CD8-positive, alpha-beta memory T cell (primary cell): ENCODE measurements around the gene IQCM. TPM values are rescaled to one million over a fixed set of nuclear protein-coding genes. Genes with fewer than 3 reads are reported as not detected.

Experiments
- CTCF ChIA-PET: fragments of 350-600 bp; sonication (Branson Sonifier 250); formaldehyde crosslinking; loops from one replicate; lab custom pipeline; 2021; ENCODE audit warnings: antibody characterized with exemption; lab: Charles Lee
- POLR2A ChIA-PET: fragments of 350-600 bp; sonication (Branson Sonifier 250); formaldehyde crosslinking; loops from one replicate; lab custom pipeline; 2021; ENCODE audit warnings: antibody characterized with exemption; lab: Charles Lee
- DNase-seq, 5 donors: peaks; one replicate each; pipeline versions ENCODE4 v3.0.0 to v3.0.0-alpha.2; 2020 to 2022; ENCODE audit warnings: mixed read lengths in 1 of 5
- H3K27ac ChIP-seq: one replicate; pipeline ENCODE4 v1.7.0; 2013; ENCODE audit warnings: low read depth, mild to moderate bottlenecking, low read length, moderate library complexity
- H3K27me3 ChIP-seq: 2 replicates; pipeline ENCODE4 v1.7.0; 2013; ENCODE audit warnings: low read length, mild to moderate bottlenecking; ENCODE audit not compliant: insufficient read depth, poor library complexity, severe bottlenecking
- H3K36me3 ChIP-seq: 2 replicates; pipeline ENCODE4 v1.7.0; 2013; ENCODE audit warnings: mild to moderate bottlenecking, low read length, moderate library complexity; ENCODE audit not compliant: insufficient read depth
- H3K4me1 ChIP-seq: 2 replicates; pipeline ENCODE4 v1.7.0; 2013; ENCODE audit warnings: mild to moderate bottlenecking, low read length, moderate library complexity; ENCODE audit not compliant: insufficient read depth
- H3K4me3 ChIP-seq: 2 replicates; pipeline ENCODE4 v1.7.0; 2013; ENCODE audit warnings: mild to moderate bottlenecking, low read length
- H3K9me3 ChIP-seq: 2 replicates; pipeline ENCODE4 v1.7.0; 2013; ENCODE audit warnings: mild to moderate bottlenecking, low read length
- H3K27ac Mint-ChIP-seq, 8 donors: one replicate each; pipeline ENCODE4 v1.8.0; 2020 to 2021; ENCODE audit warnings: mixed read lengths in 8 of 8, mild to moderate bottlenecking in 6 of 8, inconsistent platforms in 3 of 8, moderate library complexity in 3 of 8
- H3K27me3 Mint-ChIP-seq, 2 donors: one replicate each; pipeline ENCODE4 v1.8.0; 2020 to 2021; ENCODE audit warnings: mixed read lengths in 2 of 2, mild to moderate bottlenecking in 1 of 2, moderate library complexity in 1 of 2
- H3K36me3 Mint-ChIP-seq, 3 donors: one replicate each; pipeline ENCODE4 v1.8.0; 2020 to 2021; ENCODE audit warnings: mixed read lengths in 3 of 3, inconsistent platforms in 1 of 3, mild to moderate bottlenecking in 1 of 3
- H3K4me1 Mint-ChIP-seq, 3 donors: one replicate each; pipeline ENCODE4 v1.8.0; 2020 to 2021; ENCODE audit warnings: mixed read lengths in 3 of 3, inconsistent platforms in 1 of 3, mild to moderate bottlenecking in 1 of 3
- H3K4me3 Mint-ChIP-seq, 7 donors: one replicate each; pipeline ENCODE4 v1.8.0; 2020 to 2021; ENCODE audit warnings: mixed read lengths in 7 of 7, mild to moderate bottlenecking in 6 of 7, moderate library complexity in 4 of 7, inconsistent platforms in 2 of 7
- H3K9me3 Mint-ChIP-seq, 5 donors: one replicate each; pipeline ENCODE4 v1.8.0; 2020 to 2022; ENCODE audit warnings: mixed read lengths in 5 of 5, mild to moderate bottlenecking in 3 of 5, moderate library complexity in 2 of 5, inconsistent platforms in 1 of 5
- polyA plus RNA-seq: library from polyadenylated mRNA; unstranded; fragments of 300-500 nt; fragmentation: Illumina TruSeq; gene quantifications from one replicate; pipeline ENCODE4 v1.2.3, GENCODE V29; 2021
- total RNA-seq, 2 experiments: library from RNA; stranded (reverse); gene quantifications; one replicate each; pipeline ENCODE4 v1.2.3, GENCODE V29; 2021

Gene IQCM
- total and polyA plus RNA-seq, 3 experiments from 2014 or later, result not detected

DNA sequence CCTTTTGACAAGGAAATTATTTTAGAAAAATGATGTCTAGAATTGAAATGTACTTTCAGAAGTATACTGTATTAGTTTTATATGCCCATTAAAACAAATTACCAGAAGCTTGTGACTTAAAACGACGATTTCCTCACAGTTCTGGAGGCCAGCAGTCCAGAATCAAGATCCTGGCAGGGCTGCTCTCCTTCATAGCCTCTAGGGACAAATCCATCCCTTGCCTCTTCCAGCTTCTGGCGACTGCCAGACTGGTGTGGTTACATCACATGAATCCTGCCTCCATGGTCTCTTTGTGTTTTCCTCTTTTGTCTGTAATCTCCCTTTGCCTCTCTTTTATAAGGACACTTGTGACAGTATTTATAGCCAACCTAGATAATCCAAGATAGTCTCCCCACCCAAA lies 97.1 kb downstream of the IQCM start:
- H3K36me3 ChIP-seq, result no peaks in the 10 kb centered on the region
- Mint-ChIP-seq H3K27me3 (no peaks in the 10 kb centered on the region), H3K4me1 (no peaks in the 10 kb centered on the region), H3K36me3 (no peaks in the 10 kb centered on the region), H3K27ac (no peak overlapping the region), H3K4me3 (no peak overlapping the region), H3K9me3 (peaks cover 0 to 4% (median 0%) of the 10 kb centered on the region in 5 donors)
- ChIA-PET POLR2A (no interaction called here), CTCF (no interaction called here)
- DNase-seq, result no peak
- no peaks in the 10 kb centered on the region for H3K27me3 ChIP-seq
- H3K4me1 ChIP-seq, result no peaks in the 10 kb centered on the region
- no peak overlapping the region for H3K4me3 ChIP-seq
- H3K9me3 ChIP-seq, result no peaks in the 10 kb centered on the region
- no peak overlapping the region for H3K27ac ChIP-seq

DNA sequence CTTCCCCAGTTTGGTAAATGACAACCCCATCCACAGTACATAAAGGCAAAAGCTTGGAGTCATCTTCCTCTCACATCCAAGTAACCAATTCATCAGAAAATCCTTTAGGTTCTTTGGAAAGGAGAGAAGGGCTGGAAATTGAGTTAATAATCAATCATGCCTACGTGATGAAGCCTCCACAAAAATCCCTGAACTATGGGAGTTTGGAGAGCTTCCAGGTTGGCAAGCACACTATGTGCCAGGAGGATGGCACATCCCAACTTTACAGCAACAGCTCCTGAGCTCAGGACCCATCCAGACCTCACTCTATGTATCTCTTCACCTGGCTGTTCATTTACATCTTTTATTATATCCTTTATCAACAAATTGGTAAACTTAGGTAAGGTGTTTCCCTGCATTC lies 98.9 kb downstream of the IQCM start:
- DNase-seq, result no peak
- Histone ChIP-seq H3K9me3 (no peaks in the 10 kb centered on the region), H3K27me3 (no peaks in the 10 kb centered on the region), H3K36me3 (no peaks in the 10 kb centered on the region), H3K27ac (no peak overlapping the region), H3K4me1 (no peaks in the 10 kb centered on the region), H3K4me3 (no peak overlapping the region)
- no peaks in the 10 kb centered on the region for H3K36me3 Mint-ChIP-seq
- H3K27ac Mint-ChIP-seq, result no peak overlapping the region
- no peaks in the 10 kb centered on the region for H3K27me3 Mint-ChIP-seq
- ChIA-PET POLR2A (no interaction called here), CTCF (no interaction called here)
- no peaks in the 10 kb centered on the region for H3K4me1 Mint-ChIP-seq
- H3K9me3 Mint-ChIP-seq, result peaks cover 0 to 2% (median 0%) of the 10 kb centered on the region in 5 donors
- H3K4me3 Mint-ChIP-seq, result no peak overlapping the region

DNA sequence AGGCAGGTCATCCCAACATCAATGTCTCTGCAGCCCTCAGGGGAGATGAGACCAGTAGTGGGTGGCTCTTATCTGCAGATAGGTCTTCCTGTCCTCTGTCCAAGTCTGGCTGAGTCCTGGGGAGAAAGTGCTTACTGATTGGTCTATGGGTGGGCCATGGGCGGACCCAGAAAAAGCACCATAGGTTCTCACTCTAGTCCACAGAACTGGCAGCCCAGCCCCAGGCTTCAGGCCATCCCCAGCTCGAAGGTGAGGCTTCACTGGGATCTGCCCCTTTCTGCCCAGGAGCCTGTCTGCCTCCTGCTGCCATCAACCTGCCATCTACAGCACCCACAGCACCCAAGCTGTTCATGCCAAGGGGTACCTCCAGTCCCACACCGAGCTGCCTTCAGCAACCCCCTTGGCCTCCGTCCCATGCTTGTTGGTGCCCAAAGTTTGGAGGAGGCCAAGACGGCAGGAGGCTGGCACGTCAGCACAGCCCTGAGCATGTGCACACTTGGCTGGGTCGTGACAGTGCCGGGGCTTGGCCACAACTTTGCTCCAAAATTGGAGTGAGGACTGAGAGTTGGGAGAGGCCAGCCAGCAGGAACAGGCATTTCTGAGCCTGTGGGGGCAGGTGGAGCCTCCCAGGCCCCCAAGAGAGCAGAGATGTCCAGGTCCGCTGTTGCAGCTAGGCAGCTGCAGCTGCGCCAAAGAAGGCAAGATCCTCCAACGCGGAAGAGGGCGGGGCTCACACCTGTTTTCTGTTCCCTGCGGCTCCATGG lies 99.6 kb downstream of the IQCM start:
- no peak overlapping the region for H3K27ac ChIP-seq
- no peaks in the 10 kb centered on the region for H3K4me1 Mint-ChIP-seq
- H3K27me3 ChIP-seq, result no peaks in the 10 kb centered on the region
- no peaks in the 10 kb centered on the region for H3K36me3 ChIP-seq
- no peak overlapping the region for H3K4me3 ChIP-seq
- CTCF ChIA-PET, result no interaction called here
- H3K27me3 Mint-ChIP-seq, result no peaks in the 10 kb centered on the region
- H3K4me1 ChIP-seq, result no peaks in the 10 kb centered on the region
- no peak overlapping the region for H3K27ac Mint-ChIP-seq
- H3K9me3 Mint-ChIP-seq, result peaks cover 0 to 2% (median 0%) of the 10 kb centered on the region in 5 donors
- H3K36me3 Mint-ChIP-seq, result no peaks in the 10 kb centered on the region
- POLR2A ChIA-PET, result no interaction called here
- no peak for DNase-seq
- no peak overlapping the region for H3K4me3 Mint-ChIP-seq
- H3K9me3 ChIP-seq, result no peaks in the 10 kb centered on the region

DNA sequence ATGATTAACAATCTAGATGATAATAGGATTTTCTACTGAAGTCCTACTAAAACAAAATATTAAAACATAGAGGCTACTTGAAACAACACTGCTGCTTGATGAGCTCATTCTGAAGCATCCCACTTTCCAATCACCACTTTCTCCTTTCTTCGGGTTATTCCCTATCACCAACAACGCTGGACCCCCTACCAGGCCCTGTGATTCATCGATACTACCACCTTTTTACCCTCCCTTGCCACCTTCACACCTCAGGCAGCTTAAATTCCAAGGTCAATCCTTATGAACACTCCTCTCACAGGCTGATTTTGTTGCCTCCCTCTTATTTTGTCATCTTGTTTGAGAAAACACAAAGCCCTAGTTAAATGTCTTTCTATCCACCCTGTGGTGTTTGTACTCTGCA lies 102.6 kb downstream of the IQCM start:
- Mint-ChIP-seq H3K27ac (no peak overlapping the region), H3K4me3 (no peak overlapping the region), H3K36me3 (no peaks in the 10 kb centered on the region), H3K9me3 (peaks cover 0 to 2% (median 0%) of the 10 kb centered on the region in 5 donors), H3K4me1 (no peaks in the 10 kb centered on the region), H3K27me3 (no peaks in the 10 kb centered on the region)
- no peaks in the 10 kb centered on the region for H3K9me3 ChIP-seq
- no peaks in the 10 kb centered on the region for H3K4me1 ChIP-seq
- no peak overlapping the region for H3K4me3 ChIP-seq
- no peaks in the 10 kb centered on the region for H3K27me3 ChIP-seq
- POLR2A ChIA-PET, result no interaction called here
- H3K36me3 ChIP-seq, result no peaks in the 10 kb centered on the region
- DNase-seq, result no peak
- no peak overlapping the region for H3K27ac ChIP-seq
- CTCF ChIA-PET, result no interaction called here

DNA sequence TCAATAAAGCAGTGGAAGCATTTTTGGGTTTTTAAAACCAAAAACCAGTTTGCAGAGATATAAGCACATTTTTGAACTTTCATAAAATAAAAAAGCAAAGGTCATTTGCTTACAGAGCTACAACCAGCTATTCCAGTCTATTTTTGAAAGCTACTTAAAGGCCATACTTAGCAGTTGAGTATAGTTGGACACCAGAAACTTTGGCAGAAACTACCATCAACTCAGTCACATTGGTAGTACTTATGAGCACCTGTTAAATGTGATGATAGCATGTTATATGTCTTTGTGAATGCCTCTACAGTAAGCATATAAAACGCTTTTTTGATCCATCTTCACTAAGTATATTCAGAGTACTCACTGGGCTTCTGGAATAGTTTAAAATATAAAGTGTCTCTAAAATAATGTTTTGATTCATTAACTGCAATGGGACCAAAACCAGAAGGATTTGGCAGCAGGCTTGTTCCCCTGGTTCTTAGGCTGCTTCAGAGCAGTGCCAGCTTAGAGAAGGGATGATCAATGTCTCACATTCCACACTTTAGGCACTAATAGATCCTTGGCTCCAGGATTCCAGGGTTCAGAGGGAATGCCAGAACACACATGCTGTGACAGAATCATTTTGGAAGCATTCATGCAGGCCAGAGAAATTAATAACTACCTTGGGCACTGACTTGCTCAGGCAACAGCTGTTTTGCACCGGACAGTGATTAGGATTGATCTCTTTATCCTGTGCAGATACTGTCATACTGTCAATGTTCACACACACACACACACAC lies 103.9 kb downstream of the IQCM start:
- H3K9me3 Mint-ChIP-seq, result peaks cover 0 to 2% (median 0%) of the 10 kb centered on the region in 5 donors
- H3K4me1 ChIP-seq, result no peaks in the 10 kb centered on the region
- no peaks in the 10 kb centered on the region for H3K36me3 ChIP-seq
- H3K27me3 Mint-ChIP-seq, result no peaks in the 10 kb centered on the region
- no peak overlapping the region for H3K27ac Mint-ChIP-seq
- no peak overlapping the region for H3K4me3 Mint-ChIP-seq
- no peak overlapping the region for H3K4me3 ChIP-seq
- H3K9me3 ChIP-seq, result no peaks in the 10 kb centered on the region
- H3K36me3 Mint-ChIP-seq, result no peaks in the 10 kb centered on the region
- no peaks in the 10 kb centered on the region for H3K4me1 Mint-ChIP-seq
- CTCF ChIA-PET, result no interaction called here
- no peaks in the 10 kb centered on the region for H3K27me3 ChIP-seq
- H3K27ac ChIP-seq, result no peak overlapping the region
- POLR2A ChIA-PET, result no interaction called here
- no peak for DNase-seq

DNA sequence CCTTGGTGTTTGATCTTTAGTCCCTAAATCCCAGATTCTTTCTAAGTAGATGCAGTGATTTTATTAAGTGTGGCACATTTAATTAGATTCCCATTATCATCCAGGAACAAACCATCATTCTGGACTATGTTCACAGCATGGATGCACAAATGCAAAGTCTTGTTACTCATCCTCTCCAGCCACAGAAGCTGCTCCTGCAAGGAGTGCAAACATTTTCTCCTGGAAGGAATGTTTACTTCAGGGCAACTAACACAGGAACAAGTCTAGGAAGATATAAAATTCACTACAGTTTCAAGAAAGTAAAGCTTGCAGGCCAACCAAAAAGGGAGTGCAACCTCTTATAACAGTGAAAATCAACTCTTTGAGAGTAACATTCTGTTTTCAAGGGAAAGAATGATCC lies 106.0 kb downstream of the IQCM start:
- Histone ChIP-seq H3K4me1 (no peaks in the 10 kb centered on the region), H3K27ac (no peak overlapping the region), H3K4me3 (no peak overlapping the region), H3K27me3 (no peaks in the 10 kb centered on the region), H3K36me3 (no peaks in the 10 kb centered on the region), H3K9me3 (no peaks in the 10 kb centered on the region)
- POLR2A ChIA-PET, result no interaction called here
- no peak for DNase-seq
- H3K27ac Mint-ChIP-seq, result no peak overlapping the region
- H3K4me3 Mint-ChIP-seq, result no peak overlapping the region
- H3K27me3 Mint-ChIP-seq, result no peaks in the 10 kb centered on the region
- CTCF ChIA-PET, result no interaction called here
- no peaks in the 10 kb centered on the region for H3K9me3 Mint-ChIP-seq
- H3K36me3 Mint-ChIP-seq, result no peaks in the 10 kb centered on the region
- H3K4me1 Mint-ChIP-seq, result no peaks in the 10 kb centered on the region

GRCh38 chr4:149708513-149709130 lies 107.0 kb downstream of the IQCM start:
- CTCF ChIA-PET, result no interaction called here
- Histone ChIP-seq H3K27ac (no peak overlapping the region), H3K4me3 (no peak overlapping the region), H3K36me3 (no peaks in the 10 kb centered on the region), H3K9me3 (no peaks in the 10 kb centered on the region), H3K4me1 (no peaks in the 10 kb centered on the region), H3K27me3 (no peaks in the 10 kb centered on the region)
- no peak for DNase-seq
- Mint-ChIP-seq H3K27me3 (no peaks in the 10 kb centered on the region), H3K9me3 (no peaks in the 10 kb centered on the region), H3K36me3 (no peaks in the 10 kb centered on the region), H3K27ac (no peak overlapping the region), H3K4me3 (no peak overlapping the region), H3K4me1 (no peaks in the 10 kb centered on the region)
- POLR2A ChIA-PET, result no interaction called here

- no peak overlapping the region for H3K4me3 Mint-ChIP-seq
- Histone ChIP-seq H3K4me3 (no peak overlapping the region), H3K36me3 (no peaks in the 10 kb centered on the region), H3K27me3 (no peaks in the 10 kb centered on the region), H3K27ac (no peak overlapping the region), H3K4me1 (no peaks in the 10 kb centered on the region), H3K9me3 (no peaks in the 10 kb centered on the region)
- H3K9me3 Mint-ChIP-seq, result no peaks in the 10 kb centered on the region
- H3K27ac Mint-ChIP-seq, result no peak overlapping the region
- no peaks in the 10 kb centered on the region for H3K4me1 Mint-ChIP-seq
- H3K27me3 Mint-ChIP-seq, result no peaks in the 10 kb centered on the region
- CTCF ChIA-PET, result no interaction called here
- no peaks in the 10 kb centered on the region for H3K36me3 Mint-ChIP-seq
- no peak for DNase-seq
- POLR2A ChIA-PET, result no interaction called here
These were observed 107.8 kb downstream of the IQCM start for GRCh38 chr4:149707862-149708261.
